NT2/D1 (cell line): ENCODE measurements around the gene MLH3.

ENCODE experiments used
- SUZ12 ChIP-seq: IDR thresholded peaks from 2 replicates; pipeline ENCODE4 v1.6.1; 2011; ENCODE audit not compliant: insufficient read length, insufficient read depth; ENCODE audit errors: extremely low read depth
- YY1 ChIP-seq: IDR thresholded peaks from 2 replicates; pipeline ENCODE4 v1.6.1; 2011; ENCODE audit not compliant: insufficient read length, insufficient read depth
- ZNF274 ChIP-seq: IDR thresholded peaks from 2 replicates; pipeline ENCODE4 v1.6.1; 2011; ENCODE audit warnings: mild to moderate bottlenecking, low read depth, low read length

GRCh38 chr14:74976264-74977113, 74.8 kb downstream of the MLH3 start:
- TF ChIP-seq SUZ12 (no peak), ZNF274 (no peak), YY1 (no peak)
